ENCODE data around the gene ADGRG1.

ADGRG1 gene

DNA sequence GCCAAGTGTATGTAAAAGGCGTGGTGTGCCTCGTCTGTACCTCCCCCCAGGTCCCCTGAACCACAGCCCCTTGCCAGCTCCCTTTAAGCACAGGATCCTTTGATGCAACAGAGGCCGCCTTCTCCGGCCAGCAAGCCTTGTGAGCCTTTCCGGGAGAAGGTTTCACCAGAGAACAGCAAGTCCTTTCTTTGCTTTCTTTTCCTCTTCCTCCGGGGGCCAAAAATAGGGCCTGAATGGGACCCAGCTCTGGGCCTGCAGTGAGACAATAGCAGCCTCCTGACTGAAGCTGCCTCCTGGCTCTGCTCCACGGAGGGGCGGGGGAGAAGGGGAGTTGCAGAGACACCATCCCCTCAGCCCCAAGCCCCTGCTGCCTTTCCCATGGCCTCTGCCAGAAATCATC, 9.0 kb downstream of the ADGRG1 start:
- DNase-seq = no peak

DNA sequence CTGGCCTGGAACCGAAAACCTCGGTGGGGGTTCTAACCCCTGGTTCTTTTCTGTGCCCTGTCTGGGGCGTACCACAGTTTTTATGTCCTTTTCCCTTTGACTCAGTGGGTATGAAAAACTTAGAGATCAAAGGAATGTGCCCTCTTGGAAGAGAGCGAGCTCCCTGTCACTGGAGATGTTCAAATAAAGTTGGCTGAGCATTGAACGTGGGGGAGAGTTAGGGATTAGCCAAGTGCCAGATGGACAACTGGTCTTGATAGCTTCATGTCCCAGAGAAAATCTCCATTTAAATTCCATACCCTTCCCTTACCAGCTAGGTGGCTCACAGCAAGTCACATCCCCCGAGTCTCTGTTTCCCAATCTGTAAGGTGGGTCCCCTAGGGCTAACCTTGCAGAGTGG, 9.5 kb downstream of the ADGRG1 start:
- no peak for DNase-seq

DNA sequence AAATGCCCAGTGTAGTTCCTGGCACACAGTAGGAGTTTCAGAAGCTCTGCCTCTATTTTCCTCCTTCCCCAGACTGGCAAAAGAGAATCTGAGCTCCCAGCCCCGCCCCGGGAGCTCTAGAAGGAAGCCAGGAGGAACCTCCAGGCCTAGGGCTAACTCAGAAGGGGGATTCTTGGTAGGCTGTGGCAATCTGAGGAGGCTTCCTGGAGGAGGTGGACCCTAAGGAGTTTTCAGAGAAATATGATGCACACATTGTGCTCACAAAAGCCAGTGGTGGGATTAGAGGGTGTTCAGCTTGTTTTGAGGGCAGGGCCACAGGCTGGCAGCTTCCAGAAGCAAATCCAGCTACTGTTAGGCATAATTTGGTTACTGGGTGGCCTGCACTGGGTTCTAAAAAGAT, 10.0 kb downstream of the ADGRG1 start:
- no peak for DNase-seq

DNA sequence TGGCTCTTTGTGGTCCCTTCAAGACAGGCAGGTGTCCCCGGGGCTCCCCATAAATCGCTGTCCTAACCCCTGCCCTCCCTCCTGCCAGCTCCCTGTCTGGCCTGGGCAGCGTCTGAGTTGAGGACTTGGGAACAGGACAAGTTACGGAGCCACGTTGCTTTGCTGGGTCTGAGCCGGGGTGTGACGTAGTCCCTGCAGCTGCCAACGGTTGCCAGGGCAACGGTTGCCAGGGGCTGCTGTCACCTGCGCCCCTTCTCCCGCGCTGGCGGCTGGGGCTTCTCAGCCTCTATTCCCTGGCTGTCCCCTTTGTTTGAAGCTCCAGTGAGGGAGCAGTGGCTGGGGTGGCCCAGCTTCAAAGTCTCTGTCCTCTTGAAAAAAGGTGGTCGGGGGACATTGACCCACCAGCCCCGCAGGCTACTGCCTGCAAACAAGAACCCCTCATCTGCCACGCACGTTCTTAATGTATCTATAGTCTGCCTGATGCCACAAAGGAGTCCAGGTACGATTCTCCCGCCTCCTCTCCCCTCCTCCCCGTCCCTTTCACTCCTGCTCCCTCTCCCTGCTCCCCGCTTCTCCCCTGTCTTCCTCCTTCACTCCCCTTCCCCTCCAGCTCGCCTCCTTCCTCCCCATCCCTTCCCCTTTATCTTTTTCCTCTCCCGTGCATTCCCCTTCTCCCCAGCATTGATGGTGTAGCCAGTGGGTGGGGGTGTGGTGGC, 10.9 kb downstream of the ADGRG1 start:
- DNase-seq = no peak

DNA sequence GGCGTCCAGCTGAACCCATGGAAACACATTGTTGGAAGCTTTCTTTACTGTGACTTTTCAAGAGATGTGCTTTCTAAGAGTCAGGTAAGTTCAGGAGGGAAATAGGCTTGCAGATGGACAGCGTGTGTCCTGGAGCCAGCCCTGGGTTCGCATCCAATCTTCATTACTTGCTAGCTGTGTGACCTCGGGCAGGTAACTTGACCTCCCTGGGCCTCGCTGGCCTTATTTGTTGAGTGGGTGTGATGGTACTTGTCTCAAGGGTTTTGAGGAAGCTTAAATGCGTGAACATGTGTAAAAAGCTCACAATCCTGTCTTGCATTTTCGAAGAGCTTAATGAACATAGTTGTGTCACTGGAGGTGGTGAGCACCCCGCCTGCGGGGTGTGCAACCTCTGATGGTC, 11.8 kb downstream of the ADGRG1 start:
- no peak for DNase-seq

DNA sequence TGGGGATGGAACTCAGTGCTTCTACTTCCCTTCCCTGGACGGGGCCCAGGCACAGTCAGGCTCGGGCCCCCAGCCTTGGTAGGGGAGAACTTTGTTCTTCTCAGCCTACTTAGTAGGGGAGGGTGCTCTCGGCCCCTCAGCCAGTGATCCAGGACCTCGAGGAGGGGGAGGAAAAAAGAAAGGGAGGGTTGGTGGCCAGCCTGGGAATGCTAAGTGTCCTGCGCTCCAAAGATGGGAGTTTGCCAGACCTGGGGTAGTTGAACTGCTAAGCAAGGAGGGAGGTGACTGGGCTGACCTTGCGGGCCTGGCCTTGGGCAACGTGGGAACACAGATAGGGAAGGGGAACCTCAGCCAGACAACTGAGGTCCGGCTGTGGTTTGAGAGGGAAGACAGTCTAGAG, 12.2 kb downstream of the ADGRG1 start:
- DNase-seq = no peak

DNA sequence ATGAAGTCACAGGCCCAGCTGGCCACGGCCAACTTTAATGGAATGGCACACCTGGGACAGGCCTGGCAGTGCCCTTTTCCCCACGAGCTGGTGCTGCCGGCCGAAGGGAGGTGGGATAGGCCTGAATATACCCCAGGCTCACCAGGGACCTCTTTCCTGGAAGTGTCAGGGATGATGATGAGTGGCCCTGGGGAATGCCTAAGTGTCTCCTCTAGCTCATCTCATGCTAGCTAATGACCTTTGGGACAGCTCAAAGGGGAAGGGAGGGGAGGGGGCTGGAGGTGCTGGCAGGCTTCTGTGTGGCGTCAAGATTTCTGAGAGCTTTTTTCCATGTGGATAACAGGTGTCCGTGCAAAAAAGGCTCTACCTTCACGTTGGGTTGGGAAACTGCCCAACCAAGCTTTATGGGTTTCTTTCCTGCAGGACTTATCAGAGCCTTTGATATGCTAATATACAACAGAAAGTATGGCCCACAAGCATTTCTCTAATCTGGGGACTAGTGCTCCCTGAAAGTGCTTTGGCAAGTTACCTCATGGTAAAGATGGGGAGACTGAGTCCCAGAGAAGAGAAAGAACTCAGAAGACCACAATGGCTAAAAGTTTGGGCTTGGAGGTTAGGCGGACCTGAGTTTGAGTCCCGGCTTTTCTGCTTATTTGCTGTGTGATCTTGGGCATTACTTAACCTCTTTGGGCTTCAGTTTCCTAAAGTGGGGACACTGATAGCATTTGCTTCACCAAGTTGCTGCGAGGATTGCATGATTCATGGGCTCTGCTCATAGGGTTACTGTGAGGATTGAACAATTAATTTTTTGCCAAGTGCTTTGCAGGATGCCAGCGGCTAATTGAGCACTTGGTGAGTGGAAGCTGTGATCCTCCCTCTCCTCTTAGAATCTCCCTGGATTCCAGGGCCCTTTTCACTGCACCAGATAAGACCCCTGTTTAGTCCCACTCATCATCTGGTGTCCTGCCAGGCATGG, 14.0 kb downstream of the ADGRG1 start:
- DNase-seq = no peak

DNA sequence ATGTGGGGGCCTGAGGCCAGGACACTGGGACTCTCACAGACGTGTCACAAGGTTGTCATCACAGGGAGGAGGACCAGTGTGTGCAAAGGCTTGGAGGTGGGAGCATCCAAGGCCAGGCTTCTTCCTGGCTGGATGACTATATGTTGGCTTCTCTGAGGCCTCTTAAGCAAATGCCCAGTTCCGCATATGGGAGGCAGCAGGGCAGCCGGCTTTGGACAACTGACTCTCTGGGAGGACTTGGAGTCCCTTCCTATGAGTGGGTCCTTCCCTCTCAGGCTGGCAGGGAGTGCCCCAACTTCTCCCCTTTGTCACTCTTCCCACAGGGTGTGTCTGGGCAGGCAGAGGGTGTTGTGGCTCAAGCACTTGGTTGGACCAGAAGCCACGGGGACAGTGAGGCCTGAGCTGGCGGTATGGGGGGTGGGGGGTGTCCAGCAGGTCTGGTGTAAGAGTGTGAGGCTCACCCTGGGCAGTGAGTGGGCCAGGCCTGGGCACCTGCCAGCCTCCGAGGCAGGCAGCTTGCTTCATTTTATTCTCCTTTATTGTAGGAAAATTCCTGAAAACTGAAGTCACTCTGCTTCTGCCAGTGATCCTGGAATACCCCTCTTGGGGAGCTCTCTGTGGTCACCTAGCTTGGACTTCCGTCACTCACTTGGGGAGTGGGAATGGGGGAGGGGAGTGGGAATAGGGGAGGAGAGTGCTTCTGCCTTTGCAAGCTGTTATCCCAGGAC, 14.9 kb downstream of the ADGRG1 start:
- no peak for DNase-seq

DNA sequence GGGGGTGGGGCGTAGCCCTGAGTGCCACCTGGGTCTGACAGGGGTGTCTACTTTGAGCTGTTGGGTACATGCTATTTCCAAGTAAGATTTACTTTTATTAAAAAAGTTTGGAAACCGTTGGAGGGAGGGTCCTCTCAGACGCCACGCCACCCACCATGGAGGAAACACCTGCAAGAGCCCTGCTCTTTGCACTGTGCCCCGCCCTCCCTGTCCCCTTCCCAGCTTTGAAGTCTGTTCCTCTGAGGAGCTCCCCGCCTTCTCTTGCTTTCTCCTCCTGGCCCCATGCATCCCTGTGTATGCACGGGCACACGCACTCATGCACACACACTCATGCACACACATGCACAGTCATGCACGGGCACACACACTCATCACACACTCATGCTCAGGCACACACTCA, 15.5 kb downstream of the ADGRG1 start:
- no peak for DNase-seq

DNA sequence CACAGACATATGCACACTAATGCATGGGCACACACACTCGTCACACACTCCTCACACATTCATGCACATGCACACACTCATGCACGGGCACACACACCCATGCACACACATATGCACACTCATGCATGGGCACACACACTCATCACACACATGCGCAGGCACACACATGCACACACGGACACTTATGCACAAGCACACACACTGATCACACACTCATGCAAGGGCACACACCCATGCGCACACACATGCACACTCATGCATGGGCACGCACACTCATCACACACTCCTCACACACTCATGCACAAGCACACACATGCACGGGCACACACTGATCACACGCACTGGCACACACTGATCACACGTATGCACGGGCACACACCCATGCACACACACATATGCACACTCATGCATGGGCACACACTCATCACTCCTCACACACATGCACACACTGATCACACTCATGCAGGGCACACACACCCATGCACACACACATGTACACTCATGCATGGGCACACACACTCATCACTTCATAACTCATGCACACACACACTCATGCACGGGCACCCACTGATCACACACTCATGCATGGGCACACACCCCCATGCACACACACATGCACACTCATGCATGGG, 16.1 kb downstream of the ADGRG1 start:
- DNase-seq = no peak

DNA sequence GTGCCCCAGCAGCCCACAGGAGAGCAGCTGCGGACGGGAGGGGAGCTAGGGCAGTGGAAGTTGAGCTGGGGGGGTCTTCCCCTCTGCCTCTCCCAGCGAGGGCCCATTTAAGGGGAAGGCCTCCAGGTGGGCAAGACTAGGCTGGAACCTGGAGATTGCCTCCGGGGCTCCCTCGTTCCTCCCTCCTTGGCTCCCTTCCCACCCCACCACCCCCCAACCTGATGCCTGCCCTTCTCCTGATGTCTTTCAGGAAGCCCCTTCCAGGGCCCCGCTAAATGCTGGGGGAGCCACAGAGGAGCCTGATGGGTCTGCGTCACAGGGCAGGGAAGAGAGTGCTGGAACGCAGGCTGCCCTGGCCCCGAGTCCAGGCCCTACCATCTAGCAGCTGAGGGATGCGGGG, 16.7 kb downstream of the ADGRG1 start:
- DNase-seq = no peak

DNA sequence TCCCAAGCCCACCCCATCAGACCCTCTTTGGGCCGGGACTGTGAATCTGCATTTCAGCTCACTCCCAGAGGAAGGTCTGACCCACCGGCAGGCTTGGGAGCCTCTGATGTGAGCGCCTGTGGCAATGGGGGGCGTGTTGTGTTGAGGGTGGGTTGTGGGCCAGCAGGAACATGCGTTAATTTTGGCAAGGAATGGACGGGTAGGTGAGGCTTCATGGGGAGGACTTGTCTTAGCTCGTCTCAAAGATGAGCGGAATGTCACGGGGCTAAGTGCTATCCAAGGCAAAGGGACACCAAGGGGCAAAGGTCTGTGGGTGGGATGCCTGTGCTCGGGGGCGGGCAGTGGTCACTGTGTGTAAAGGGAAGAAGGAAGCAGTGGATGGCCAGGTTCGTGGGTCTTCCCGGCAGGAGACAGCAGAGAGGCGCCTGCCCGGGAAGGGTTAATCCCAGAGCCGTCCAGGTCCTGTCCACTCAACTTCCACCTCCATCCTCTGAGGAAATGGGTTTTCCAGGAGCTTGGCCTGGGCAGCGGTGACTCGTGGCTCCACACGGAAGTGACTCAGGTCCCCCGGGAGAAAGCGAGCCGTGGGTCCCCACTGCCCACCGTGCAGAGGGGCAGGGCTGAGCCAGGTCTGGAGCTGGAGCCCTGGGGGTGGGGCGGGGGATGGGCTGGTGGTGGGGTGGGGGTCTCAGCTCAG, 17.4 kb downstream of the ADGRG1 start:
- no peak for DNase-seq

DNA sequence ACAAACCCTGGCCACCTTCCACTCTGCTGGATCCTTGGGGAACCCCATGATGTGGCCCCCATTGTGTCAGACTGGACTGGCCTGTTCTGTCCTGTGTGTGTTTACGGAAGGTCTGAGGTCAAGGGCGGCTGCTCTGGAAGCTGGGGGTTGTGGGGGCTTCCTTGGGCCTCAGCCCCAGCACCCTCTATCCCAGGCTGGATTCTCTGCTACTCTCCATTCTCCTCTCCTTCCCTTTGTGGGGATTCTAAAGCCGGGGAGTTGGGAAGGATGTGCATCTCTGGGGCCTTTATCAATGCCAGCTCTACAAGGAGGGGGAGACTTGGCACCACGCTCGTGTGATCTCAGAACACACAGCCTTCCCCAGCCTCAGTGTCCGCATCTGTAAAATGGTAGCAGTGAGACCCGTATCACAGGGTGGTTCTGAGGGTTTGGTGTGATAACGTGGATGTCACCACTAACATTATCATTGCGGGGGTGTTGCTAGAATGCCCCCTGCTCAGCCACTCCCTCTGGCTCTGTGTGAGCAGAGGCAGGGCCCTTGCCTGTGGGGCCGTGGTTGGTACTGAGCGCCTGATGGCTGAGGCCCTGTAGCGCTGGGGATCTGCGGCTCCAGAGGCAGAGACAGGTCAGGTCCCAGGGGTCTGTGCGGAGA, 18.1 kb downstream of the ADGRG1 start:
- DNase-seq = no peak

DNA sequence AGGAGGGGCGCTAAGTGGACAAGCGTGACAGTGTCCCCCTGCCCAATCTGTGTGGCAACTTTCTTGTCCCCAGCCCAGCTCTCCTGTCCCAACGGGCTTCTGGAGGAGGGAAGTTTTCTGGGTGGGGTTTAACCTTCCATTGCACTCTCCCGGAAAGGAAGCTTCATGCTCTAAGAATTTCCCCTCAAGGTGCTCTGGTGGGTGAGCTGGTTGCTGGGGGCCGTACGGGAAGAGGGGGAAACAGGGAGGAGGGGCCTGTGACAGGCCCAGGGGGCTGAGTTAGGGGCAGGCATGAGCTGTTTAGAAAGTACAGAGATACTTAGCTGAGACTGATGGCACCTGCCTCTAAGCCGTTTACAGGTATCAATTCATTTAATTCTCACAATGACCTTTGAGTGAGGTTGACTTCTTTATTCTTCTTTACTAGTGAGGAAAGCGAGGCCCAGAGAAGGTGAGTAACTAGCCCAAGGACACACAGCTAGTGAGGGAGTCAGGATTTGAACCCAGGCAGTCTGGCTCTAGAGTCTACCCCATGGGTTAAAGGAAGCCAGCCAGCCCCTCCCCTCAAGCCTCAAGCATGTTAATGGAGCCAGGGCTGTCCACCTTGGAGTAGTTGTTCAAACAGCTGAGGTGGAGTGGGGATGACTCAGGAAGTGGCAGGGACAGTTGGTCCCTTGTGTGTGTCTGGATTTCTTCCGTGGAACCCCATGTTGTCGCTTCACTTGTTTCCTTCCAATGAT, 18.9 kb downstream of the ADGRG1 start:
- DNase-seq = no peak

DNA sequence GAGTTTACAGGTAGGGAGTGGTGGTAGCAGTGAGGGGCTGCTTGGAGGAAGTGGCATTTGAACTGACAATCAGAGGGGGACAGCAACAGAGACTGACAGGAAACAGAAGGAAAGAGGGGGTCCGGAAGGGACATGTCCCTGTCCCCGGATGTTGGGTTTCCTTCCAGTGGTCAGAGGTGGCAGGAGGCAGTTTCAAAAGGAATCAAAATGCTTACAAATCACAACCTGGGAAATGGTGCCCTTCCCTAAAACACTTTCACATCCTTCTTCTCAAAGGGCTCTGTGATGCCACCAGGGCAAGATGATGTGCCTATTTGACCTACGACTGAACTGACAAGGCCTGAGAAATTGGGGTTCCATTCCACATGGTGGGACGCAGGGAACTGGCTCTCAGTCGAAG, 19.7 kb downstream of the ADGRG1 start:
- no peak for DNase-seq

DNA sequence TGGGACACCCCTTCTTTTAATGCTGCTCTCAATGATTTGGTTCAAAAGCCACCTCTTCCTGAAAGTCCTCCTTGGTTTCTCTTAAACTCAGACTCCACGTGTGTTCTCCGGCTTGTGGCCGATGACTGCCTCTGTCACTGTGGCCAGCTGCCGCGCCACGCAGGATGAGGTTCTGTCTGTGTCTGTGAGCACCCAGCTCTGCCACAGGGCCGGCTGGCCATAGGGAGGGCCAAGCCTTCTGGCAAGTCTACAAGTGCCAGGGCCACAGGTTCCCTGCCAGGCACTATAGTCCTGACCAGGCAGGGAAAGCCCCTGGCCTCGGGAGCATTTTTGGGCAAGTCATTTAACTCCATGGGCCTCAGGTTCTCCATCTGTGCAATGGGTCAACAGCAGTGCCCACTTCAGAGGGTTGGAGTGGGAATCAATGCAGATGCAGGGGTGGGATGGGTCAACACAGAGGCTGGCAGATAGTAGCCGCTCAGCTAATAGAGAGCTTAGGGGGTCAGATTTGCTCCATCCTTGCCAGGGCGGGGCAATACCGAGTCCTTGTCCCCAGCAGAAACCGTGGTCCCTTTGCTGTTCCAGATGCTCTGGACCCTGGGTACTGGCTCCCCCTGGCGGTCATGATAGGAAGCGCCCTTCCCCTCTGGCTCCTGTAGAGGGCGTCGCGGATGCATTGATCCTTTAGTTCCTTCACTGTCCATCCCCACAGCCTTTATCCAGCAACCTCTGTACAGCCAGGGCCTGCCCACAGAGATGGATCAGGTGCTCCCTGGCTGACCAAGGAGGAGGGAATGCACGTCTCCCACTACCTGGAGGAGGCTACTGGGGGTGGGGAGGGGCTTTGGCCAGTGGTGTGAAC, 20.4 kb downstream of the ADGRG1 start:
- peak; percentile 80 for DNase-seq

DNA sequence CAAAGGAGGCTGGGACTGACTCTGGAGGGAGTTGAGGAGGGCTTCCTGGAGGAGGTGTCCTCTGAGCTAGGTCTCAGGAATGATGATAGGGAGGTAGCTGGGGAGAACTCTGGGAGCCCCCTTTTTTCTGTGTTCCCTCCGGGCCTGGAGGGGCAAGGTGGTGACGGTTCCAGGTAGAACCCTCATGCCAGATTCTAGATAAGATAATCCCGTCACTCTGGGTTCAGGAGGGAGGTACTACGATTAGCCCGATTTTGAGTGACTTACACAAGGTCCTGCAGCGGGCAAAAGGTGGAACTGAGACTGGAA, 21.0 kb downstream of the ADGRG1 start:
- DNase-seq = no peak

DNA sequence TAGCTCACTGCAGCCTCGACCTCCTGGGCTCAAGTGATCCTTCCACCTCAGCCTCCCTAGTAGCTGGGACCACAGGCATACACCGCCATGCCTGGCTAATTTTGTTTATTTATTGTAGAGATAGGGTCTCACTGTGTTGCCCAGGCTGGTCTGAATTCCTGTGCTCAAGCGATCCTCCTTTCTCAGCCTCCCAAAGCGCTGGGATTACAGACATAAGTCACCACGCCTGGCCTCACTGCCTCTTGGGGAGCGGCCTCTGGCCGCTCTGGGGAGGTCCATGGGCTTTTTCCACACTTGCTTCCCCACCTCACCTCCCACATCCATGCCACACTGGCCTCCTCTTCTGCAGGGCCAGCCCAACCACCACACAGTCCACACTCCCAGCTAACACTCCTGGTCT, 21.4 kb downstream of the ADGRG1 start:
- no peak for DNase-seq

DNA sequence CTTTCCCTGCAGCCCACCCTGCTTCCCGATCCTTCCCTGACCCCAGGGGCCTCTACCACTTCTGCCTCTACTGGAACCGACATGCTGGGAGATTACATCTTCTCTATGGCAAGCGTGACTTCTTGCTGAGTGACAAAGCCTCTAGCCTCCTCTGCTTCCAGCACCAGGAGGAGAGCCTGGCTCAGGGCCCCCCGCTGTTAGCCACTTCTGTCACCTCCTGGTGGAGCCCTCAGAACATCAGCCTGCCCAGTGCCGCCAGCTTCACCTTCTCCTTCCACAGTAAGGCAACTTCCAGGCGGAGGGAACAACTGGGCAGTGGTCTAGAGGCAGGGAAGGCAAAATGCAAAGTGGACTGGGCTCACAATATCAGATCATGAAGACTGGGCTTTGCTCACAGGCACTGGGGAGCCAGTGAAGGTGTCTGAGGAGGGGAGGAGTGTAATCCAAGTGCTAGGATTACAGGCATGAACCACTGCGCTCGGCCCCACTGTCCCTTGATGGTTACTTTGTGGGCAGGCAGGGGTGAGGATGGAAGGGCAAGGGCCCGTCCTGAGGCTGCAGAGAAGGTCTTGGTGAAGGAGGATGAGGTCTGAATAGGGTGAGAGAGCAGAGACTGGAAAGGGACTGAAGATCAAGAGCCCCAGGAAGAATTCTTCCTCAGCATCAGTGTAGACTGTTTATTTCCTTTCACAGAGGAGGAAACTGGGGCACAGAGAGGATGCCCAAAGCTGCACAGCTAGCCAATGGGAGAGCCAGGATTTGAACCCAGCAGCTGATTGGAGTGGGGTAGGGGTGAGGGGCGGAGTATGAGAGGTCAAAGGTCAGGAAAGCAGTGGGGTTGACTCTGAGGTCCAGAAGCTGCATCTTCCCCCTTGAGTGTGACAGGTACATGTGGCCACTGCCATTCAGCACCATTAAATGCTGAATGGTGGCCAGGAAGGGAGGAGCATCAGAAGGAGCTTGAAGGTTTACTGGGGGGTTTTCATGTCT, 23.2 kb downstream of the ADGRG1 start:
- DNase-seq = no peak

All from stimulated activated CD4-positive, alpha-beta T cell treated with anti-CD3 and anti-CD28 coated beads, Interleukin-4, amount 100 ng/mL, for 1 hour (primary cell).